ENCODE data around the gene POLR2H. TPM values are rescaled to one million over a fixed set of nuclear protein-coding genes. Genes with fewer than 3 reads are reported as not detected.

POLR2H gene
- polyA plus RNA-seq, 2 donors, result 79.6 to 103 TPM

- Histone ChIP-seq H3K27ac (ENCODE audit: low read depth in 2 of 2, low read length in 1 of 2) (peak overlapping the region; percentile 98 to 99), H3K4me3 (ENCODE audit: low read depth in 1 of 2, low read length in 2 of 2) (no peak overlapping the region), H3K27me3 (ENCODE audit: control insufficient read depth in 1 of 2, insufficient read depth in 2 of 2, low read length in 2 of 2) (no peaks in the 10 kb centered on the region), H3K9me3 (ENCODE audit: control insufficient read depth in 2 of 2, insufficient read depth in 1 of 2, low read depth in 1 of 2, low read length in 1 of 2) (no peaks in the 10 kb centered on the region), H3K4me1 (ENCODE audit: control insufficient read depth in 2 of 2, insufficient read depth in 2 of 2, low read length in 1 of 2) (peaks cover 2 to 18% of the 10 kb centered on the region in 2 donors), H3K36me3 (ENCODE audit: control insufficient read depth in 2 of 2, insufficient read depth in 2 of 2, low read length in 1 of 2) (peaks cover 19 to 36% of the 10 kb centered on the region in 2 donors)
- 76 to 77% methylated on average over 15 of the region's 15 CpGs for WGBS, 2 donors
These were observed 26.9 kb upstream of the POLR2H start for GRCh38 chr3:184334470-184335158.

GRCh38 chr3:184335291-184335660, 26.2 kb upstream of the POLR2H start:
- no peaks in the 10 kb centered on the region for H3K9me3 ChIP-seq (ENCODE audit: control insufficient read depth in 2 of 2, insufficient read depth in 1 of 2, low read depth in 1 of 2, low read length in 1 of 2)
- no peaks in the 10 kb centered on the region for H3K27me3 ChIP-seq (ENCODE audit: control insufficient read depth in 1 of 2, insufficient read depth in 2 of 2, low read length in 2 of 2)
- WGBS, 2 donors, result 50 to 54% methylated on average over 4 of the region's 4 CpGs
- peak overlapping the region; percentile 98 to 99 for H3K27ac ChIP-seq (ENCODE audit: low read depth in 2 of 2, low read length in 1 of 2)
- H3K4me3 ChIP-seq (ENCODE audit: low read depth in 1 of 2, low read length in 2 of 2), result peak overlapping the region in 1 of 2 donors; percentile 76
- H3K4me1 ChIP-seq (ENCODE audit: control insufficient read depth in 2 of 2, insufficient read depth in 2 of 2, low read length in 1 of 2), result peaks cover 2 to 18% of the 10 kb centered on the region in 2 donors
- H3K36me3 ChIP-seq (ENCODE audit: control insufficient read depth in 2 of 2, insufficient read depth in 2 of 2, low read length in 1 of 2), result peaks cover 19 to 35% of the 10 kb centered on the region in 2 donors

GRCh38 chr3:184335661-184336546, 25.6 kb upstream of the POLR2H start:
- Histone ChIP-seq H3K27ac (ENCODE audit: low read depth in 2 of 2, low read length in 1 of 2) (peak overlapping the region; percentile 98 to 99), H3K36me3 (ENCODE audit: control insufficient read depth in 2 of 2, insufficient read depth in 2 of 2, low read length in 1 of 2) (peaks cover 19 to 34% of the 10 kb centered on the region in 2 donors), H3K4me1 (ENCODE audit: control insufficient read depth in 2 of 2, insufficient read depth in 2 of 2, low read length in 1 of 2) (peaks cover 2 to 18% of the 10 kb centered on the region in 2 donors), H3K4me3 (ENCODE audit: low read depth in 1 of 2, low read length in 2 of 2) (peak overlapping the region; percentile 72 to 76), H3K9me3 (ENCODE audit: control insufficient read depth in 2 of 2, insufficient read depth in 1 of 2, low read depth in 1 of 2, low read length in 1 of 2) (no peaks in the 10 kb centered on the region), H3K27me3 (ENCODE audit: control insufficient read depth in 1 of 2, insufficient read depth in 2 of 2, low read length in 2 of 2) (no peaks in the 10 kb centered on the region)
- 1% methylated on average over 57 to 77 of the region's 77 CpGs for WGBS, 2 donors

- 14 to 21% methylated on average over 17 of the region's 17 CpGs for WGBS, 2 donors
- Histone ChIP-seq H3K4me1 (ENCODE audit: control insufficient read depth in 2 of 2, insufficient read depth in 2 of 2, low read length in 1 of 2) (peaks cover 2 to 21% of the 10 kb centered on the region in 2 donors), H3K27ac (ENCODE audit: low read depth in 2 of 2, low read length in 1 of 2) (peak overlapping the region; percentile 98 to 99)
These were observed 24.7 kb upstream of the POLR2H start for GRCh38 chr3:184336547-184337398.

GRCh38 chr3:184337399-184337714, 24.2 kb upstream of the POLR2H start, which contains the start of gene FAM131A:
FAM131A (plus strand) TSS chr3:184337600; CDS start chr3:184337631, 31 bp downstream.
- Histone ChIP-seq H3K27me3 (ENCODE audit: control insufficient read depth in 1 of 2, insufficient read depth in 2 of 2, low read length in 2 of 2) (no peaks in the 10 kb centered on the region), H3K27ac (ENCODE audit: low read depth in 2 of 2, low read length in 1 of 2) (peak within 1 kb of the TSS; percentile 98 to 99), H3K9me3 (ENCODE audit: control insufficient read depth in 2 of 2, insufficient read depth in 1 of 2, low read depth in 1 of 2, low read length in 1 of 2) (no peaks in the 10 kb centered on the region), H3K36me3 (ENCODE audit: control insufficient read depth in 2 of 2, insufficient read depth in 2 of 2, low read length in 1 of 2) (peaks cover 7 to 25% of the 10 kb centered on the region in 2 donors), H3K4me3 (ENCODE audit: low read depth in 1 of 2, low read length in 2 of 2) (peak within 1 kb of the TSS; percentile 72 to 76), H3K4me1 (ENCODE audit: control insufficient read depth in 2 of 2, insufficient read depth in 2 of 2, low read length in 1 of 2) (peaks cover 2 to 24% of the 10 kb centered on the region in 2 donors)
- WGBS, 2 donors, result 37 to 45% methylated on average over 6 of the region's 6 CpGs

More at GRCh38 chr3:184336547-184337398, 24.7 kb upstream of the POLR2H start:
- H3K27me3 ChIP-seq (ENCODE audit: control insufficient read depth in 1 of 2, insufficient read depth in 2 of 2, low read length in 2 of 2), result no peaks in the 10 kb centered on the region
- H3K36me3 ChIP-seq (ENCODE audit: control insufficient read depth in 2 of 2, insufficient read depth in 2 of 2, low read length in 1 of 2), result peaks cover 12 to 28% of the 10 kb centered on the region in 2 donors
- peak overlapping the region; percentile 72 to 76 for H3K4me3 ChIP-seq (ENCODE audit: low read depth in 1 of 2, low read length in 2 of 2)
- no peaks in the 10 kb centered on the region for H3K9me3 ChIP-seq (ENCODE audit: control insufficient read depth in 2 of 2, insufficient read depth in 1 of 2, low read depth in 1 of 2, low read length in 1 of 2)

GRCh38 chr3:184337981-184338380, 23.5 kb upstream of the POLR2H start:
- H3K4me3 ChIP-seq (ENCODE audit: low read depth in 1 of 2, low read length in 2 of 2), result no peak overlapping the region
- 56 to 65% methylated on average over 7 of the region's 7 CpGs for WGBS, 2 donors
- H3K27me3 ChIP-seq (ENCODE audit: control insufficient read depth in 1 of 2, insufficient read depth in 2 of 2, low read length in 2 of 2), result no peaks in the 10 kb centered on the region
- H3K4me1 ChIP-seq (ENCODE audit: control insufficient read depth in 2 of 2, insufficient read depth in 2 of 2, low read length in 1 of 2), result peaks cover 2 to 27% of the 10 kb centered on the region in 2 donors
- peaks cover 0 to under 1% of the 10 kb centered on the region in 2 donors for H3K9me3 ChIP-seq (ENCODE audit: control insufficient read depth in 2 of 2, insufficient read depth in 1 of 2, low read depth in 1 of 2, low read length in 1 of 2)
- peak overlapping the region; percentile 98 to 99 for H3K27ac ChIP-seq (ENCODE audit: low read depth in 2 of 2, low read length in 1 of 2)
- H3K36me3 ChIP-seq (ENCODE audit: control insufficient read depth in 2 of 2, insufficient read depth in 2 of 2, low read length in 1 of 2), result peaks cover 5 to 23% of the 10 kb centered on the region in 2 donors

GRCh38 chr3:184338511-184338945, 23.0 kb upstream of the POLR2H start:
- no peak overlapping the region for H3K4me3 ChIP-seq (ENCODE audit: low read depth in 1 of 2, low read length in 2 of 2)
- peaks cover 5 to 21% of the 10 kb centered on the region in 2 donors for H3K36me3 ChIP-seq (ENCODE audit: control insufficient read depth in 2 of 2, insufficient read depth in 2 of 2, low read length in 1 of 2)
- 13 to 18% methylated on average over 36 to 37 of the region's 37 CpGs for WGBS, 2 donors
- H3K27ac ChIP-seq (ENCODE audit: low read depth in 2 of 2, low read length in 1 of 2), result peak overlapping the region; percentile 98 to 99
- H3K4me1 ChIP-seq (ENCODE audit: control insufficient read depth in 2 of 2, insufficient read depth in 2 of 2, low read length in 1 of 2), result peaks cover 2 to 27% of the 10 kb centered on the region in 2 donors
- no peaks in the 10 kb centered on the region for H3K27me3 ChIP-seq (ENCODE audit: control insufficient read depth in 1 of 2, insufficient read depth in 2 of 2, low read length in 2 of 2)
- H3K9me3 ChIP-seq (ENCODE audit: control insufficient read depth in 2 of 2, insufficient read depth in 1 of 2, low read depth in 1 of 2, low read length in 1 of 2), result peaks cover 0 to 2% of the 10 kb centered on the region in 2 donors

GRCh38 chr3:184339001-184339400, 22.5 kb upstream of the POLR2H start:
- WGBS, 2 donors, result 34 to 54% methylated on average over 8 of the region's 8 CpGs
- peak overlapping the region; percentile 98 to 99 for H3K27ac ChIP-seq (ENCODE audit: low read depth in 2 of 2, low read length in 1 of 2)
- H3K4me1 ChIP-seq (ENCODE audit: control insufficient read depth in 2 of 2, insufficient read depth in 2 of 2, low read length in 1 of 2), result peaks cover 2 to 27% of the 10 kb centered on the region in 2 donors
- peaks cover 5 to 18% of the 10 kb centered on the region in 2 donors for H3K36me3 ChIP-seq (ENCODE audit: control insufficient read depth in 2 of 2, insufficient read depth in 2 of 2, low read length in 1 of 2)
- no peak overlapping the region for H3K4me3 ChIP-seq (ENCODE audit: low read depth in 1 of 2, low read length in 2 of 2)
- H3K27me3 ChIP-seq (ENCODE audit: control insufficient read depth in 1 of 2, insufficient read depth in 2 of 2, low read length in 2 of 2), result no peaks in the 10 kb centered on the region
- H3K9me3 ChIP-seq (ENCODE audit: control insufficient read depth in 2 of 2, insufficient read depth in 1 of 2, low read depth in 1 of 2, low read length in 1 of 2), result peaks cover 0 to 2% of the 10 kb centered on the region in 2 donors
